ACC112 (cell line): ENCODE measurements around the gene MAN2A1.

ENCODE experiments used
- H2AFZ ChIP-seq: fragments of 200-600 bp; sonication (generic); one replicate; pipeline ENCODE4 v1.6.0; 2017; ENCODE audit warnings: antibody characterized with exemption, low read length; ENCODE audit not compliant: unreplicated experiment
- H3K27ac ChIP-seq: fragments of 200-600 bp; sonication (generic); 2 replicates; pipeline ENCODE4 v1.5.1; 2014; ENCODE audit warnings: low read depth, mild to moderate bottlenecking, antibody characterized with exemption, low read length, moderate library complexity
- H3K27me3 ChIP-seq: fragments of 200-600 bp; sonication (generic); 2 replicates; pipeline ENCODE4 v1.6.1; 2014; ENCODE audit warnings: mild to moderate bottlenecking, antibody characterized with exemption, low read length, moderate library complexity, mixed read lengths; ENCODE audit not compliant: insufficient read depth
- H3K36me3 ChIP-seq: fragments of 200-600 bp; sonication (generic); 2 replicates; pipeline ENCODE4 v1.6.1; 2016; ENCODE audit warnings: mild to moderate bottlenecking, antibody characterized with exemption, low read length, moderate library complexity, mixed read lengths; ENCODE audit not compliant: insufficient read depth
- H3K4me1 ChIP-seq: fragments of 200-600 bp; sonication (generic); one replicate; pipeline ENCODE4 v1.6.1; 2016; ENCODE audit warnings: low read length, mixed read lengths; ENCODE audit not compliant: insufficient read depth, unreplicated experiment, control insufficient read depth
- H3K4me3 ChIP-seq: fragments of 200-600 bp; sonication (generic); 2 replicates; pipeline ENCODE4 v1.5.1; 2014; ENCODE audit warnings: mild to moderate bottlenecking, low read depth, low read length
- H3K79me2 ChIP-seq: fragments of 200-600 bp; sonication (generic); one replicate; pipeline ENCODE4 v1.6.0; 2016; ENCODE audit warnings: low read length; ENCODE audit not compliant: control insufficient read depth, unreplicated experiment, insufficient read depth

Gene MAN2A1

DNA sequence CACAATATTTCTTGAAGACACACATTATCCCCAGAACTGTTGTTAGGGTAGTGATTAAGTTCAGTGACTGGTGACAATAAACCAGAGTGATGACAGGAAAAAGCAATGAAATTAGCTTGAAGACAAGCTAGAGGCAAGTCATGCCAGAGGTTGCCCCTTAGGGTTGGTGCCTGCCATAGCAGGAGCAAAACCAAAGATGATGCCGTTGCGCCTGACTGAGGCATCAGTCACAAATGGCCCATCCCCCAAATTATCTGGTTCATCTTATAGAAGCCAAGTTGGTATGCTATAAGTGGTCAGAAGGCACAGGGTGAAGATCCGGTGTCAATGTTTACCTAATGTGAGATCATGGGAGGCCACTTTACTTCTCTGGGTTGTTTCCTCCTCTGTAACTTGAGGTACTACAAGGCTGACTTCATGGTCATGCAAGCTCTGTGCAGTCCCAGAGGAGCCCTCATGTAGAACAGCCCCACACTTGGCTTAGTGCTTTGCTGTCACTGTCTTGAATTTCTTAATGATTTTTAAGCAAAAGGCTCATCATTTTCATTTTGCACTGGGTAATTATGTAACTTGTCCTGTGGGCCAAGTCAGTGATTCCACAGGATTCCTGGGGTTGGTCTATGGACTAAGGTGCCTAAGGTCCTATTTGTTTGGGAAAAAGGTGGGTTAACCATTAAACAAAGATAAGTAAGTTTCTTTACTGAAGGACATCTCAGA, 211.3 kb downstream of the MAN2A1 start:
- Histone ChIP-seq H2AFZ (no peak overlapping the region), H3K4me3 (no peak overlapping the region), H3K27ac (no peak overlapping the region), H3K79me2 (no peaks in the 10 kb centered on the region), H3K27me3 (0 out of 2 replicates have a peak, but pooled peaks cover 11% of the 10 kb centered on the region), H3K4me1 (no peaks in the 10 kb centered on the region), H3K36me3 (no peaks in the 10 kb centered on the region)

GRCh38 chr5:109901628-109901981, 211.9 kb downstream of the MAN2A1 start:
- H3K36me3 ChIP-seq = no peaks in the 10 kb centered on the region
- H3K4me3 ChIP-seq = no peak overlapping the region
- no peak overlapping the region for H3K27ac ChIP-seq
- no peak overlapping the region for H2AFZ ChIP-seq
- H3K4me1 ChIP-seq = no peaks in the 10 kb centered on the region
- 0 out of 2 replicates have a peak, but pooled peaks cover 11% of the 10 kb centered on the region for H3K27me3 ChIP-seq
- no peaks in the 10 kb centered on the region for H3K79me2 ChIP-seq

- Histone ChIP-seq H3K27ac (no peak overlapping the region), H3K27me3 (0 out of 2 replicates have a peak, but pooled peaks cover 11% of the 10 kb centered on the region), H3K79me2 (no peaks in the 10 kb centered on the region), H2AFZ (no peak overlapping the region), H3K4me1 (no peaks in the 10 kb centered on the region), H3K4me3 (no peak overlapping the region), H3K36me3 (no peaks in the 10 kb centered on the region)
These were observed 213.3 kb downstream of the MAN2A1 start for GRCh38 chr5:109903061-109903460.

DNA sequence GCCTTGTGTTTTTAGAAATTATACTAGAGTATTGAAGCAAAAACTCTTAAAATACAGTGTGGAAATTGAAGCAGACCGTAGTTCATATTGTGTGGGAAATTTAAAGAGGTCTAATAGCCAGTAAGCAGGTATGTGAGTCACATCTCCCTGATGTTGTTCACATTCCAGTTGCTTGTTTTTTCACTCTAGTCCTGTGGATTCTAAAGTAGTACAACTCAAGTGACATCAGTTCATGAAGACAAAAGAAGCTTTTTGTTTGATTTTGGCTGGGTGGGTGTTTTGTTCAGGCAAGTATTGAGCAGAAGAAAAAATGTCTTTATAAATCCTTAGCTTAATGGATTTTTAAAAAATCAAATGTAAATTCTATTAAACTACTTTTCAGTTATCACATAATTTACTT, 216.2 kb downstream of the MAN2A1 start:
- Histone ChIP-seq H3K4me1 (no peaks in the 10 kb centered on the region), H2AFZ (no peak overlapping the region)

GRCh38 chr5:109907189-109907588, 217.5 kb downstream of the MAN2A1 start:
- Histone ChIP-seq H3K27ac (no peak overlapping the region), H3K27me3 (peaks cover 22% of the 10 kb centered on the region; the same call in 1 of the 2 replicates), H3K4me1 (no peaks in the 10 kb centered on the region), H3K79me2 (no peaks in the 10 kb centered on the region), H3K36me3 (no peaks in the 10 kb centered on the region), H2AFZ (no peak overlapping the region), H3K4me3 (no peak overlapping the region)

More for the DNA sequence above, 216.2 kb downstream of the MAN2A1 start:
- no peak overlapping the region for H3K27ac ChIP-seq
- H3K27me3 ChIP-seq = peaks cover 22% of the 10 kb centered on the region; the same call in 1 of the 2 replicates
- H3K4me3 ChIP-seq = no peak overlapping the region
- H3K36me3 ChIP-seq = no peaks in the 10 kb centered on the region
- no peaks in the 10 kb centered on the region for H3K79me2 ChIP-seq

- Histone ChIP-seq H3K36me3 (no peaks in the 10 kb centered on the region), H3K27ac (no peak overlapping the region), H3K79me2 (no peaks in the 10 kb centered on the region), H3K4me3 (no peak overlapping the region), H2AFZ (no peak overlapping the region), H3K27me3 (peaks cover 20% of the 10 kb centered on the region; the same call in 1 of the 2 replicates), H3K4me1 (no peaks in the 10 kb centered on the region)
These were observed 218.0 kb downstream of the MAN2A1 start for GRCh38 chr5:109907731-109908130.

GRCh38 chr5:109908366-109908765, 218.6 kb downstream of the MAN2A1 start:
- H3K4me3 ChIP-seq = no peak overlapping the region
- H3K27me3 ChIP-seq = peaks cover 16% of the 10 kb centered on the region; the same call in 1 of the 2 replicates
- no peaks in the 10 kb centered on the region for H3K4me1 ChIP-seq
- H2AFZ ChIP-seq = no peak overlapping the region
- H3K36me3 ChIP-seq = no peaks in the 10 kb centered on the region
- no peaks in the 10 kb centered on the region for H3K79me2 ChIP-seq
- H3K27ac ChIP-seq = no peak overlapping the region

DNA sequence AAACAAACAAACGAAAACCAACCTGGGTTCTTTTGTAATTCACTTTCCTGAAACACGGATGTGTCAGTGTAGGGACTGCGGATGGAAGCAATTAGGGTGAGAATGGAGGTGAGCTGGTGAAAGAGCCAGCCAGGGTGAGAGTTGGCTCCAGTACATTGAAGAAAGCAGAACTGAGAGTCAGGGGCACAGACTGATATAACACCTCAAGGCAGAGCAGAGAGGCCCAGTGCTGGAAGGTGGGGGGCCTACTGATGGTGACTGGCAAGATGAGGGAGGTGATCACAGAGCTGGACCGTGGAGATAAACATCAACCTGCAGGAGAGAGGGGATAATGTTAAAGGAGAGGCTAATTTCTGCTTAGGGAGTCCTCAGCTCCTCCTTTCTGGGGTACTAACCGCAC, 221.1 kb downstream of the MAN2A1 start:
- no peaks in the 10 kb centered on the region for H3K4me1 ChIP-seq
- H3K27ac ChIP-seq = no peak overlapping the region
- H2AFZ ChIP-seq = no peak overlapping the region

DNA sequence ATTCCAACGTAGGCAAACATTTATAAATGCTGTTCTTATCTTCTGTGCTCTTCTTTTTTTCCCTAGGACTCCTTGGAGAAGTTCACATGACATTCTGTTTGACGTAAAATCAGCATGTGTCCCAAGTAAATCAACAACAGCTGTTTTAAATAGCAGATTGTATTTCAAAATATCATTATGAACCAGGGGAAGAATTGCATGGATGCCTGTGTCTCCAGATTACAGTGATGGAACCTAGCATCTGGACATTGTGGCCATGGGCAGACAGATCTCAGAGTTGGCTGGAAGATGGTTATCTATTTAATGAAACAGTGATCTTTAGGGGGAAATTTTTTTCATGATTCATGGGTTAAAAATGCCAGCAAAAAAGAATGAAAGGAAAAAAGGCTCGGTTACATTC, 222.0 kb downstream of the MAN2A1 start:
- H3K27ac ChIP-seq = no peak overlapping the region
- H3K4me3 ChIP-seq = no peak overlapping the region
- peaks cover 11% of the 10 kb centered on the region; the same call in 1 of the 2 replicates for H3K27me3 ChIP-seq
- no peak overlapping the region for H2AFZ ChIP-seq
- no peaks in the 10 kb centered on the region for H3K36me3 ChIP-seq
- no peaks in the 10 kb centered on the region for H3K79me2 ChIP-seq
- no peaks in the 10 kb centered on the region for H3K4me1 ChIP-seq

More for the DNA sequence above, 221.1 kb downstream of the MAN2A1 start:
- Histone ChIP-seq H3K4me3 (no peak overlapping the region), H3K36me3 (no peaks in the 10 kb centered on the region), H3K79me2 (no peaks in the 10 kb centered on the region), H3K27me3 (peaks cover 11% of the 10 kb centered on the region; the same call in 1 of the 2 replicates)

DNA sequence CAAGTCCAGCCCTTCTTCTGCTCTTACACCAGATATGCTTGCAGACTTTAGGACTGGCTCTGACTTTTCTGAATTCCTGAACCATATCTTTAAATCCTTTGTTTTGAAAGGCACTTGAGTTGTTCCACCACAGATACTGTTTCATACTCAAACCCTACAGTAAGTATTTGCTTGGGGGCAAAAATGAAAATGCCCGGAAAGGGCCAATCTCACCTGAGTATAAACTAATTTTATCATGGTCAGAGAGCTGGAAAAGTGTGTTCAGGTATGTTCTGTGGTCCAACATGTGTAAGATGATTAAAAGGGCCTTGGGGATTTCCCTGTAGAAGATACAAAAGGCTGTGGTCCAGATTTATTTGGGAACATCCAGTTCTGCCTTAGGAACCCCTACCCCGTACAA, 225.2 kb downstream of the MAN2A1 start:
- no peak overlapping the region for H3K4me3 ChIP-seq
- peaks cover 4% of the 10 kb centered on the region; the same call in 1 of the 2 replicates for H3K27me3 ChIP-seq
- no peaks in the 10 kb centered on the region for H3K4me1 ChIP-seq
- H3K79me2 ChIP-seq = no peaks in the 10 kb centered on the region
- H2AFZ ChIP-seq = no peak overlapping the region
- H3K27ac ChIP-seq = no peak overlapping the region
- H3K36me3 ChIP-seq = no peaks in the 10 kb centered on the region

DNA sequence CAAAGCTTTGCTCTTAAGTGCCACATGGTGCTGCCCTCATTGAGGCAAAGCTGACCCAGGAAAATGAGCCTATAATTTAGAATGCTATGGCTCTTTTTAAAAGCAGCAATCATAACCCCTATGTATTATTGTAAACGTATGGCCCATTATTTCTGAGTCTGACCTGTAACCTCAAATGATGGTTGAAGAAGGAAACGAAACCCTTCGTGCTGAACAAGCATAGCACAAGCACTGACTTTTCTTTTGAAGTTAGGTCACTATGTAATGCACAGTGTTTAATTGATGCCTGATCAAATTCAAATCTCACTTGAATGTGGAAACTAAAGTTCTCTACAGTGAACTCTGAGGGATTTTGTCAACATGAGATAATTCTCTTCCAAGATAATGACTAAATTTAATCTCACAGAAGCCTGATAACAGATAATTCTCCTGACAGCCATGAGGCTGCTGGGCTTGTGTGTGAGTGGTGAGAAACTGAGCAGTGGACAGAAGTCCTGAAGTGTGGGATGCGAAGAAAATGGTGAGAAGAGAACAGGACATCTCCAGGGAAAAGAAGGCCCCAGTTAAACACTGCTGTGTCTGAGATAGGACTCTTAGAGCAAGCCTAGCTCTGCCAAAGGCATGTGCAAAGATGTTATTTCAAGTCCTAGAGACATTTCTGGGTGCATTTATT, 226.9 kb downstream of the MAN2A1 start:
- Histone ChIP-seq H3K79me2 (no peaks in the 10 kb centered on the region), H3K36me3 (no peaks in the 10 kb centered on the region), H3K4me3 (no peak overlapping the region), H3K27ac (no peak overlapping the region), H3K4me1 (no peaks in the 10 kb centered on the region), H3K27me3 (no peaks in the 10 kb centered on the region), H2AFZ (no peak overlapping the region)
